Adrenal gland (tissue), 5 donors: ENCODE results near the gene STT3B.

Experiments used
- CTCF ChIP-seq, 6 experiments: fragments of 450-650 bp in 4 of 6; fragments of 200-600 bp in 2 of 6; sonication (generic) in 1 of 6; IDR thresholded peaks; 1 replicate in 5 of 6; 2 replicates in 1 of 6; pipeline versions ENCODE4 v1.5.1 to v1.8.0; 2016 to 2021; ENCODE audit warnings: antibody characterized with exemption in 6 of 6, mild to moderate bottlenecking in 2 of 6, moderate library complexity in 1 of 6
- POLR2A ChIP-seq, 2 donors: fragments of 450-650 bp; IDR thresholded peaks; one replicate each; pipeline ENCODE4 v1.6.1; 2017; ENCODE audit warnings: antibody characterized with exemption in 2 of 2, mild to moderate bottlenecking in 2 of 2, moderate library complexity in 1 of 2
- donor health status: DM: no; HTN: no; CAD: no.

GRCh38 chr3:31615071-31615875 lies 82.5 kb downstream of the STT3B start:
- no peak for TF ChIP-seq CTCF (IDR thresholded peaks at IDR 0.05)
- no peak for TF ChIP-seq POLR2A (IDR thresholded peaks at IDR 0.05)
